ENCODE results near the gene TBX3. TPM values are rescaled to one million over a fixed set of nuclear protein-coding genes. Genes with fewer than 3 reads are reported as not detected.
"Not testable (repeated sequence)": the region's sequence is repeated elsewhere in the genome, so short reads cannot be mapped to it uniquely, and the experiment has no call there.

Gene TBX3
- polyA plus RNA-seq (2013), result not detected

GRCh38 chr12:114684098-114684869 lies at the start of gene TBX3:
Gene TBX3, minus strand, starts transcription at chr12:114684175. Its CDS starts 975 bp downstream, at chr12:114683200.
- WGBS (ENCODE audit: insufficient coverage), result 0% methylated on average over 68 of the region's 76 CpGs
- H3K27ac ChIP-seq (ENCODE audit: insufficient read depth in 1 of 2, low read depth in 1 of 2, low read length in 2 of 2, poor library complexity in 1 of 2, severe bottlenecking in 2 of 2), result no peak within 1 kb of the TSS
- H3K4me1 ChIP-seq (ENCODE audit: control extremely low read depth in 1 of 4, control insufficient read depth in 4 of 4, insufficient read depth in 4 of 4, low read length in 3 of 4), result peaks cover 0 to 24% (median 9%) of the 10 kb centered on the region in 4 experiments
- H3K4me3 ChIP-seq (ENCODE audit: control insufficient read depth in 1 of 7, extremely low read depth in 1 of 7, insufficient read depth in 4 of 7, low read depth in 2 of 7, low read length in 6 of 7), result peak within 1 kb of the TSS in 5 of 7 experiments; percentile 30 to 68 (median 55)
- no peaks in the 10 kb centered on the region for H3K36me3 ChIP-seq (ENCODE audit: control insufficient read depth in 4 of 4, insufficient read depth in 4 of 4, low read length in 3 of 4)
- POLR2A ChIA-PET, result interaction anchor here (0.7 kb wide), 1 partner anchor 1239 kb away, joined by 5 read pairs; no protein-coding TSS in a partner anchor
- DNase-seq, result peak; percentile 77 to 91 (median 83)
- CTCF ChIA-PET, result interaction anchor here (0.9 to 1.8 kb wide), 3 partner anchors 9 to 13 kb away, joined by 3 to 7 read pairs (median 6); no protein-coding TSS in a partner anchor
- H3K27me3 ChIP-seq (replicated peaks in 2 of 5; ENCODE audit: control insufficient read depth in 4 of 5, insufficient read depth in 5 of 5, low read length in 4 of 5), result peaks cover 3 to 100% (median 70%) of the 10 kb centered on the region in 5 experiments
- peaks cover 0 to 18% (median 3%) of the 10 kb centered on the region in 5 experiments for H3K9me3 ChIP-seq (ENCODE audit: control extremely low read depth in 1 of 5, control insufficient read depth in 4 of 5, insufficient read depth in 2 of 5, low read depth in 1 of 5, low read length in 4 of 5)

GRCh38 chr12:114732426-114733030 lies 48.6 kb upstream of the TBX3 start:
- ChIA-PET POLR2A (no interaction called here), CTCF (no interaction called here)
- Histone ChIP-seq H3K27ac (ENCODE audit: insufficient read depth in 1 of 2, low read depth in 1 of 2, low read length in 2 of 2, poor library complexity in 1 of 2, severe bottlenecking in 2 of 2) (no peak overlapping the region), H3K4me3 (ENCODE audit: control insufficient read depth in 1 of 7, extremely low read depth in 1 of 7, insufficient read depth in 4 of 7, low read depth in 2 of 7, low read length in 6 of 7) (no peak overlapping the region), H3K27me3 (replicated peaks in 2 of 5; ENCODE audit: control insufficient read depth in 4 of 5, insufficient read depth in 5 of 5, low read length in 4 of 5) (peaks cover 0 to 49% (median 33%) of the 10 kb centered on the region in 5 experiments), H3K36me3 (ENCODE audit: control insufficient read depth in 4 of 4, insufficient read depth in 4 of 4, low read length in 3 of 4) (no peaks in the 10 kb centered on the region), H3K4me1 (ENCODE audit: control extremely low read depth in 1 of 4, control insufficient read depth in 4 of 4, insufficient read depth in 4 of 4, low read length in 3 of 4) (no peaks in the 10 kb centered on the region), H3K9me3 (ENCODE audit: control extremely low read depth in 1 of 5, control insufficient read depth in 4 of 5, insufficient read depth in 2 of 5, low read depth in 1 of 5, low read length in 4 of 5) (peaks cover 0 to 3% (median 0%) of the 10 kb centered on the region in 5 experiments)
- no peak for DNase-seq
- 44% methylated on average over 4 of the region's 4 CpGs for WGBS (ENCODE audit: insufficient coverage)

GRCh38 chr12:114729731-114730130 lies 45.8 kb upstream of the TBX3 start:
- CTCF ChIA-PET, result no interaction called here
- H3K4me1 ChIP-seq (ENCODE audit: control extremely low read depth in 1 of 4, control insufficient read depth in 4 of 4, insufficient read depth in 4 of 4, low read length in 3 of 4), result no peaks in the 10 kb centered on the region
- no peak overlapping the region for H3K27ac ChIP-seq (ENCODE audit: insufficient read depth in 1 of 2, low read depth in 1 of 2, low read length in 2 of 2, poor library complexity in 1 of 2, severe bottlenecking in 2 of 2)
- H3K4me3 ChIP-seq (ENCODE audit: control insufficient read depth in 1 of 7, extremely low read depth in 1 of 7, insufficient read depth in 4 of 7, low read depth in 2 of 7, low read length in 6 of 7), result no peak overlapping the region
- 82% methylated on average over 3 of the region's 3 CpGs for WGBS (ENCODE audit: insufficient coverage)
- POLR2A ChIA-PET, result no interaction called here
- no peaks in the 10 kb centered on the region for H3K9me3 ChIP-seq (ENCODE audit: control extremely low read depth in 1 of 5, control insufficient read depth in 4 of 5, insufficient read depth in 2 of 5, low read depth in 1 of 5, low read length in 4 of 5)
- peaks cover 0 to 26% (median 11%) of the 10 kb centered on the region in 5 experiments for H3K27me3 ChIP-seq (replicated peaks in 2 of 5; ENCODE audit: control insufficient read depth in 4 of 5, insufficient read depth in 5 of 5, low read length in 4 of 5)
- DNase-seq, result no peak
- no peaks in the 10 kb centered on the region for H3K36me3 ChIP-seq (ENCODE audit: control insufficient read depth in 4 of 4, insufficient read depth in 4 of 4, low read length in 3 of 4)

- ChIA-PET POLR2A (no interaction called here), CTCF (interaction anchor here (0.7 kb wide), 1 partner anchor 135 kb away, joined by 3 read pairs; no protein-coding TSS in a partner anchor)
- no peak overlapping the region for H3K27ac ChIP-seq (ENCODE audit: insufficient read depth in 1 of 2, low read depth in 1 of 2, low read length in 2 of 2, poor library complexity in 1 of 2, severe bottlenecking in 2 of 2)
- peaks cover 0 to 5% (median 0%) of the 10 kb centered on the region in 5 experiments for H3K27me3 ChIP-seq (replicated peaks in 2 of 5; ENCODE audit: control insufficient read depth in 4 of 5, insufficient read depth in 5 of 5, low read length in 4 of 5)
- DNase-seq, result no peak
- WGBS (ENCODE audit: insufficient coverage), result 81% methylated on average over 5 of the region's 7 CpGs
- no peaks in the 10 kb centered on the region for H3K4me1 ChIP-seq (ENCODE audit: control extremely low read depth in 1 of 4, control insufficient read depth in 4 of 4, insufficient read depth in 4 of 4, low read length in 3 of 4)
- no peak overlapping the region for H3K4me3 ChIP-seq (ENCODE audit: control insufficient read depth in 1 of 7, extremely low read depth in 1 of 7, insufficient read depth in 4 of 7, low read depth in 2 of 7, low read length in 6 of 7)
- no peaks in the 10 kb centered on the region for H3K36me3 ChIP-seq (ENCODE audit: control insufficient read depth in 4 of 4, insufficient read depth in 4 of 4, low read length in 3 of 4)
- no peaks in the 10 kb centered on the region for H3K9me3 ChIP-seq (ENCODE audit: control extremely low read depth in 1 of 5, control insufficient read depth in 4 of 5, insufficient read depth in 2 of 5, low read depth in 1 of 5, low read length in 4 of 5)
Measured at GRCh38 chr12:114726092-114726710, 42.2 kb upstream of the TBX3 start.

- H3K9me3 ChIP-seq (ENCODE audit: control extremely low read depth in 1 of 5, control insufficient read depth in 4 of 5, insufficient read depth in 2 of 5, low read depth in 1 of 5, low read length in 4 of 5); H3K4me3 ChIP-seq (ENCODE audit: control insufficient read depth in 1 of 7, extremely low read depth in 1 of 7, insufficient read depth in 4 of 7, low read depth in 2 of 7, low read length in 6 of 7); POLR2A ChIA-PET; H3K36me3 ChIP-seq (ENCODE audit: control insufficient read depth in 4 of 4, insufficient read depth in 4 of 4, low read length in 3 of 4); H3K4me1 ChIP-seq (ENCODE audit: control extremely low read depth in 1 of 4, control insufficient read depth in 4 of 4, insufficient read depth in 4 of 4, low read length in 3 of 4); DNase-seq; CTCF ChIA-PET; H3K27ac ChIP-seq (ENCODE audit: insufficient read depth in 1 of 2, low read depth in 1 of 2, low read length in 2 of 2, poor library complexity in 1 of 2, severe bottlenecking in 2 of 2): not testable (repeated sequence)
- H3K27me3 ChIP-seq (replicated peaks in 2 of 5; ENCODE audit: control insufficient read depth in 4 of 5, insufficient read depth in 5 of 5, low read length in 4 of 5), result peaks cover 0 to 24% (median 3%) of the 10 kb centered on the region in 5 experiments
- 82% methylated on average over 1 of the region's 5 CpGs for WGBS (ENCODE audit: insufficient coverage)
Measured at GRCh38 chr12:114722176-114722575, 38.2 kb upstream of the TBX3 start.

- WGBS (ENCODE audit: insufficient coverage), result 83% methylated on average over 3 of the region's 7 CpGs
- Histone ChIP-seq H3K9me3 (ENCODE audit: control extremely low read depth in 1 of 5, control insufficient read depth in 4 of 5, insufficient read depth in 2 of 5, low read depth in 1 of 5, low read length in 4 of 5) (no peaks in the 10 kb centered on the region), H3K27ac (ENCODE audit: insufficient read depth in 1 of 2, low read depth in 1 of 2, low read length in 2 of 2, poor library complexity in 1 of 2, severe bottlenecking in 2 of 2) (no peak overlapping the region), H3K4me3 (ENCODE audit: control insufficient read depth in 1 of 7, extremely low read depth in 1 of 7, insufficient read depth in 4 of 7, low read depth in 2 of 7, low read length in 6 of 7) (no peak overlapping the region), H3K27me3 (replicated peaks in 2 of 5; ENCODE audit: control insufficient read depth in 4 of 5, insufficient read depth in 5 of 5, low read length in 4 of 5) (peaks cover 0 to 28% (median 3%) of the 10 kb centered on the region in 5 experiments), H3K36me3 (ENCODE audit: control insufficient read depth in 4 of 4, insufficient read depth in 4 of 4, low read length in 3 of 4) (no peaks in the 10 kb centered on the region), H3K4me1 (ENCODE audit: control extremely low read depth in 1 of 4, control insufficient read depth in 4 of 4, insufficient read depth in 4 of 4, low read length in 3 of 4) (no peaks in the 10 kb centered on the region)
- POLR2A ChIA-PET, result no interaction called here
- CTCF ChIA-PET, result no interaction called here
- no peak for DNase-seq
Measured at GRCh38 chr12:114721266-114721665, 37.3 kb upstream of the TBX3 start.

All from common myeloid progenitor, CD34-positive (primary cell).